Colonic mucosa (tissue), 4 donors: ENCODE results near the gene DNPEP. TPM values are rescaled to one million over a fixed set of nuclear protein-coding genes. Genes with fewer than 3 reads are reported as not detected.

ENCODE experiments used
- DNase-seq: peaks from one replicate; pipeline ENCODE4 v3.0.0-alpha.2; 2020
- H3K27ac ChIP-seq: fragments of 200-600 bp; one replicate; pipeline ENCODE4 v1.8.0; 2021
- H3K27me3 ChIP-seq: fragments of 200-600 bp; one replicate; pipeline ENCODE4 v1.8.0; 2021
- H3K36me3 ChIP-seq: fragments of 200-600 bp; one replicate; pipeline ENCODE4 v1.8.0; 2021
- H3K4me1 ChIP-seq: fragments of 200-600 bp; one replicate; pipeline ENCODE4 v1.8.0; 2021; ENCODE audit warnings: mild to moderate bottlenecking
- H3K4me3 ChIP-seq: fragments of 200-600 bp; one replicate; pipeline ENCODE4 v1.8.0; 2021
- H3K9ac ChIP-seq, 2 donors: one replicate each; pipeline ENCODE4 v1.7.0; 2013; ENCODE audit warnings: control low read depth in 2 of 2, low read depth in 2 of 2, low read length in 2 of 2
- H3K9me3 ChIP-seq: fragments of 200-600 bp; one replicate; pipeline ENCODE4 v1.8.0; 2021
- intact Hi-C: fragments of 100-400 bp; cut with DNase I; formaldehyde crosslinking; loops from one replicate; pipeline ENCODE4 v1.14.1; 2022
- total RNA-seq, 2 donors: library from RNA; stranded (reverse); fragmentation: NEBNext Ultra II Directional in 1 of 2; extraction: Animal tissue kit (Norgen Biotek cat#: 25700) in 1 of 2; gene quantifications; one replicate each; pipeline ENCODE4 v1.2.1, GENCODE V29; 2021
- TF ChIP-seq, protein P1 (sequence below): fragments of 200-600 bp; IDR thresholded peaks from one replicate; pipeline ENCODE4 v1.8.0; 2022; ENCODE audit warnings: antibody characterized with exemption, mild to moderate bottlenecking
- donor health status: healthy.
- donor health status: DM: no; HTN: no; CAD: no.
- donor health status: DM: no; HTN: no; CAD: no.

The DNPEP gene
- 10 to 100 TPM; 96.1 to 96.7 TPM for total RNA-seq

- DNase-seq, result peak; percentile 97
- TF ChIP-seq, protein P1, sequence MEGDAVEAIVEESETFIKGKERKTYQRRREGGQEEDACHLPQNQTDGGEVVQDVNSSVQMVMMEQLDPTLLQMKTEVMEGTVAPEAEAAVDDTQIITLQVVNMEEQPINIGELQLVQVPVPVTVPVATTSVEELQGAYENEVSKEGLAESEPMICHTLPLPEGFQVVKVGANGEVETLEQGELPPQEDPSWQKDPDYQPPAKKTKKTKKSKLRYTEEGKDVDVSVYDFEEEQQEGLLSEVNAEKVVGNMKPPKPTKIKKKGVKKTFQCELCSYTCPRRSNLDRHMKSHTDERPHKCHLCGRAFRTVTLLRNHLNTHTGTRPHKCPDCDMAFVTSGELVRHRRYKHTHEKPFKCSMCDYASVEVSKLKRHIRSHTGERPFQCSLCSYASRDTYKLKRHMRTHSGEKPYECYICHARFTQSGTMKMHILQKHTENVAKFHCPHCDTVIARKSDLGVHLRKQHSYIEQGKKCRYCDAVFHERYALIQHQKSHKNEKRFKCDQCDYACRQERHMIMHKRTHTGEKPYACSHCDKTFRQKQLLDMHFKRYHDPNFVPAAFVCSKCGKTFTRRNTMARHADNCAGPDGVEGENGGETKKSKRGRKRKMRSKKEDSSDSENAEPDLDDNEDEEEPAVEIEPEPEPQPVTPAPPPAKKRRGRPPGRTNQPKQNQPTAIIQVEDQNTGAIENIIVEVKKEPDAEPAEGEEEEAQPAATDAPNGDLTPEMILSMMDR, result no peak
- Histone ChIP-seq H3K9ac (peak within 1 kb of the TSS; percentile 46 to 78), H3K36me3 (peaks cover 8% of the 10 kb centered on the region), H3K9me3 (no peaks in the 10 kb centered on the region), H3K4me3 (peak within 1 kb of the TSS; percentile 81), H3K27ac (peak within 1 kb of the TSS; percentile 95), H3K27me3 (no peaks in the 10 kb centered on the region), H3K4me1 (peaks cover 8% of the 10 kb centered on the region)
- intact Hi-C loops, result no loop called here
Observed at GRCh38 chr2:219387306-219388120, at the start of gene DNPEP. Gene DNPEP, minus strand, starts transcription at chr2:219387912. Its CDS starts 118 bp downstream, at chr2:219387794.

- intact Hi-C loops, result no loop called here
- DNase-seq, result no peak
- no peak overlapping the region for H3K27ac ChIP-seq
Observed at GRCh38 chr2:219437141-219437540, 49.4 kb upstream of the DNPEP start.

DNA sequence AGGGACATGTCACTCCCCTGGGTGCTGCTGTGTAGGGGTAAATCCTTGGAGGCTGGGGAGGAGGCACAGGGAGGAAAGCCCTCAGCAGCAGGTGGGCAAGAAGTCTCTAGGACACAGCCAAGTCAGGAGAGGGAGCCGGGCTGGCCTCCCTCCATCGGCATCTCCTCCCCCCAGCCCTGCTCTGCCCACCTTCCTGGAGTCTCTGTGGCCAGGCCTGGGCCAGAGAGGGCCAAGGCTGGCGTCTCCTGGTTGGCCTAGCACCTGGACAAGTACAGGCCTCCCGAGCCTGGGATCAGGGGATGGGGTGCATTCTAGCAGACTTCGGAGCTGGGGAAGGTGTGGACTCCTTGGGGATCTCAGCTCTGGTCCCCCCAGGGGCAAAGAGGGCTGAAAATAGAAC lies 48.8 kb upstream of the DNPEP start:
- Histone ChIP-seq H3K9me3 (no peaks in the 10 kb centered on the region), H3K4me1 (no peaks in the 10 kb centered on the region), H3K27me3 (peaks cover 22% of the 10 kb centered on the region), H3K9ac (no peak overlapping the region), H3K36me3 (no peaks in the 10 kb centered on the region), H3K27ac (no peak overlapping the region), H3K4me3 (no peak overlapping the region)
- no peak for DNase-seq
- TF ChIP-seq, protein P1, result no peak
- intact Hi-C loops, result no loop called here

More at GRCh38 chr2:219437141-219437540, 49.4 kb upstream of the DNPEP start:
- TF ChIP-seq, protein P1, result no peak
- Histone ChIP-seq H3K9ac (no peak overlapping the region), H3K4me1 (no peaks in the 10 kb centered on the region), H3K27me3 (peaks cover 29% of the 10 kb centered on the region), H3K9me3 (no peaks in the 10 kb centered on the region), H3K36me3 (no peaks in the 10 kb centered on the region), H3K4me3 (no peak overlapping the region)

- Histone ChIP-seq H3K27ac (no peak overlapping the region), H3K9ac (no peak overlapping the region), H3K4me1 (no peaks in the 10 kb centered on the region), H3K4me3 (no peak overlapping the region), H3K36me3 (no peaks in the 10 kb centered on the region), H3K27me3 (peaks cover 15% of the 10 kb centered on the region), H3K9me3 (no peaks in the 10 kb centered on the region)
- no peak for DNase-seq
- intact Hi-C loops, result no loop called here
- TF ChIP-seq, protein P1, result no peak
Observed at GRCh38 chr2:219435701-219436100, 48.0 kb upstream of the DNPEP start.

- Histone ChIP-seq H3K4me1 (no peaks in the 10 kb centered on the region), H3K27me3 (peaks cover 15% of the 10 kb centered on the region), H3K27ac (peak within 1 kb of the TSS; percentile 25), H3K4me3 (no peak within 1 kb of the TSS), H3K36me3 (no peaks in the 10 kb centered on the region), H3K9me3 (no peaks in the 10 kb centered on the region), H3K9ac (peak within 1 kb of the TSS in 1 of 2 donors; percentile 35)
- intact Hi-C loops, result no loop called here
- DNase-seq, result no peak
- TF ChIP-seq, protein P1, result no peak
Observed at GRCh38 chr2:219434718-219435525, 47.2 kb upstream of the DNPEP start, which contains the start of gene SPEG. Gene SPEG, plus strand, starts transcription at chr2:219434843. Its CDS starts 135 bp downstream, at chr2:219434978.
